IPS DF 19.7 (cell line): ENCODE data around the gene PPP5C.

ENCODE experiments used
- DNase-seq: peaks from one replicate; pipeline ENCODE4 v3.0.0-alpha.2; 2013; ENCODE audit warnings: low read depth, low spot score

Gene PPP5C

DNA sequence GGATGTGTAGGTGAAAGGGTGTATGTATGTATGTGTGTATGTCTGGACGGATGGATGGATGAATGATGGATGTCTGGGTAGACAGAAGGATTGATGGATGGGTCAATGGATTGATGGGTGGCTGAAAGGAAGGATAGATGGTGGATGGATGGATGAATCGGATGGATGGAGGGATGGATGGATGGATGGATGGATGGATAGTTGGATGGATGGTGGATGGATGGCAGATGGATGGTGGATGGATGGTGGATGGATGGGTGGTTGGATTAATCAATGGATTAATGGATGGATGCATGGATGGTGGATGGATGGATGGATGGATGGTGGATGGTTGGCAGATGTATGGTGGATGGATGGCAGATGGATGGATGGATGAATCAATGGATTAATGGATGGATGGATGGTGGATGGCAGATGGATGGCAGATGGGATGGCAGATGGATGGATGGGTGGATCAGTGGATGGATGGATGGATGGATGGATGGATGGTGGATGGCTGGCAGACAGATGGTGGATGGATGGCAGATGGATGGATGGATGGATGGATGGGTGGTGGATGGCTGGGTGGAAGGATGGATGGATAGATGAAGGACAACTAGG is 16.5 kb upstream of the PPP5C start:
- no peak for DNase-seq

DNA sequence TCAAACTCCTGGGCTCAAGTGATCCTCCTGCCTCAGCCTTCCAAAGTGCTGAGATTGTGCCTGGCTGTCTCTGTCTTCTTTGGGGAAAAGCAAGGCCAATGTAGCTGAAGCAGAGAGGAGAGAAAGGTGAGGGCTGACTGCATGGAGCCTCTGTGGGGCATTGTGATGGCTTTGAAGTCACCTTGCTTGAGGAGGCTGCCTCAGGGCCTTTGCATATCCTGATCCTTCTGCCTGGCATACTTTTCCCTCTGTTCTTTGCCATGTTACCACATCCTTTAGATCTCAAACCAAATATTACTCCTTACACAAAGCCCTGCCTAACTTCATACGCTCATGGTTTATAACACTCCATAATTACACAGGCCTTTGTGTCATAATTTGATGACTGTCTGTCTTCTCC is 9.4 kb upstream of the PPP5C start:
- DNase-seq = no peak

DNA sequence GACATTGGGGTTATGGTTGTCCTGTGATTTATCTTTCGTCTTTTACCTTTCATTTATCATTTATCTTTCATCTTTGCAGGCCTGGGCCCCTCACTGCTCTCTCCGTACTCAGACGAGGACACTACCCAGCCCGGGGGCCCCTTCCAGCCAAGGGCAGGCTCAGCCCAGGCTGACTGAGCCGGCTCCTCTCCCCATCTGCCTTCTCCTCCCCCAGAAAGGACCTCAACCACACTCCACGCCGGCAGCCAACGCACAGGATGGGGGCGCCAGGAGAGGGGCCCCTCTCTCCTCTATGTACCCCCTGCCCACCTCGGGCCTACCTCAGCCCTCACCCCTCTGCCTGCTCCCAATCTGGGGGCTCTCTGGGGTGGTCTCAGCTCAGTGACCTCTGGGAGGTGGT is 7.4 kb upstream of the PPP5C start:
- no peak for DNase-seq

DNA sequence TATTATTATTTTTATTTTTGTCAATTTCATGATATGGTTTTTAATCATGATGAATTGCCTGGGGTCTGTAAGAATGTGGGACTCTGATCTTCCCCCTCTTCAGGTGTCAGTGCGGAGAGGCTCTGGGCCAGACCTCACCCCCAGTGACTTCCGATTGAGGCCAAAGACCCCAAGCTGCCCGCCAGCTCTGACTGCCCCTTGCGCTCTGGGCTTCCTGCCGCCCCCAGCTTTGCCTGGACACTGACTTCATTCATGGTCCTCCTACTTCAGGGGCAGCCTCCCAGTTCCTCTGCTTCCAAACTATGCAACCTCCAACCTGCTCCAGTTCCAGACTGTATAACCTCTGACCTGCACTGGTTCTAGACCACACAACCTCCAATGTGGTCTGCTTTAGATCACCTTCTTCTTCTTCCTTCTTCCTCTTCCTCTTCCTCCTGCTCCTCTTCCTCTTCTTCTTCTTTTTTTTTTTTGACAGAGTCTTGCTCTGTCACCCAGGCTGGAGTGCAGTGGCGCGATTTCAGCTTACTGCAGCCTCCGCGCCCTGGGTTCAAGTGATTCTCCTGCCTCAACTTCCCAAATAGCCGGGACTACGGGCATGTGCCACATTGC is 6.7 kb upstream of the PPP5C start:
- no peak for DNase-seq

DNA sequence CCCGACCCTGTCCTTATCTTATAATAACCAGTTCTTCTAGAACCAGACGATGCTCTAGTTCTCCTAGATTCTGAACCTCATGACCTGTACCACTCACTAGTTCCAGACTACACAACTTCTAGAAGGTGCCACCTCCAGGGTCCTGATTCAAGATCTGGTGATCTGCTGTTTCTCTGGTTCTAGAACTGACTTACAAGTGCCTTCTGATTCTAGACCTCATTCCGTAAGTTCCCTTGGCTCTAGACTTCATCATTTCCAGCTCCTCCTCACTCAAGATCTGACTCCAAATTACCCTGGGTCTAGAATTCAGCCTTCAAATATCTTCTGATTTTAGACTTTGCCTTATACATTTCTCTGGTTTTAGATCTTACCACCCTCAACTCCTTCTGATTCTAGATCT is 5.0 kb upstream of the PPP5C start:
- DNase-seq = no peak

DNA sequence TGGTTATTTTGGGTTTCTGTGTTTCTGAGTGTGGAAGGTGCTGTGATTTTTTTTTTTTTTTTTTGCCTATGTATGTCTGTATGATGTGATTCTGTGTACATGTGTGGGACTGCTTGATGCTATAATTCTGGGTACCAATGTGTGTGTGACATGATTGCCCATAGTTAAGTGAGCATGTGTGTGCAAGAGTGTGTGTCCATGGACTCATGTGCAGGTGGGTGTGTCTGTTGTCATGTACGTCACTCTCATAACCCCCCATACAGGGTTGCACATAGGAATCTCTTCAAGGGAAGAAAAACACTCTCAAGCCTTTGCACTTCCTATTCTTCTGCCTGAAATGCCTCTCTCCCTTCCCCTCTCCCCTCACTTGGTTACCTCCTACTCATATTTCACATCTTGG is 2.5 kb upstream of the PPP5C start:
- DNase-seq = no peak

DNA sequence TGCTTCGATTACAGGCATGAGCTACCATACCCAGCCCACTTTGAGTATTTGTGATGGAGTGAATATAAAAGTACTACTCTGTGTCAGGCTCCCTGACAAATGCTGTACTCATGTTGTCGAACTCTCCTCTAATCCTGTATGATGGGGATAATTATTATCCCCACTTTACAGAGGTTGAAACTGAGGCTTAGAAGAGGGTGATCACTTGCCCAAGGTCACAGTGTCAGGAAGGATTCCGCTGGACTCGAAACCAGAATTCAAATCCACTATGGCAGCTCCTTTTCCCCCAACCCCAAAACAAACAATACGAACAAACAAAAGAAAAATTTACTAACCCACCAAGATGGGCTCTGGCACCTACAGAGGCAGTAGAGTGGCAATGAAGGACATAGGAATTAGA is 1.7 kb upstream of the PPP5C start:
- DNase-seq = no peak

DNA sequence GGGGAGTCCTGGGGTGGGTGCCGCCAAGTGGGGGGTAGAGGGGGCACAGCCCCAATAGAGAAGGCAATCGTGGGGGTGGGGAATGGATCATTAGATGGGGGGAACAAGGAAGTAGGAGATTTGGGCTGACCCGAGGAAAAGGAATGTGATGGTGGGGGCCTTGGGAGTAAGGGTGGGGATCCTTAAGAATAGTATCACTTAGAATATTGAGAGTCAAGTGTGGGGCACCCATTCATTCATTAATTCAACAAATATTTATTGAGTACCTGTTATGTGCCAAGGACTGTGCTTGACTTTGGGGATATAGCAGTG is 641 bp downstream of the PPP5C start:
- no peak for DNase-seq

DNA sequence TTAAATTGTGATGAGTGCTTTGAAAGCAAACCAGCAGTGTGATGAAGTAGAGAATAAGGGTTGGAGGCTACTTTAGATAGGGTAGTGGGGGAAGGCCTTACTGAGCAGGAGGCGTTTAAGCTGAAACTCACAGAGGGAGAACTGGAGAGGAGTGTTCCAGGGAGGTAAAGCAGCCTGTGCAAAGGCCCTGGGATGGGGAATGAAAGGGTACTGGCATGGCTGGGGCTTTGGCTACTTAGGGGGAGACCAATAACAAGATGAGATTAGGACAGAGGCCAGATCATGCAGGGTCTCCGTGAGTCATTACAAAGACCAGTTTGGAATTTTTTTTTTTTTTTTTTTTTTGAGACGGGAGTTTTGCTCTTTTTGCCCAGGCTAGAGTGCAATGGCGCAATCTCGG is 1.1 kb downstream of the PPP5C start:
- DNase-seq = no peak

DNA sequence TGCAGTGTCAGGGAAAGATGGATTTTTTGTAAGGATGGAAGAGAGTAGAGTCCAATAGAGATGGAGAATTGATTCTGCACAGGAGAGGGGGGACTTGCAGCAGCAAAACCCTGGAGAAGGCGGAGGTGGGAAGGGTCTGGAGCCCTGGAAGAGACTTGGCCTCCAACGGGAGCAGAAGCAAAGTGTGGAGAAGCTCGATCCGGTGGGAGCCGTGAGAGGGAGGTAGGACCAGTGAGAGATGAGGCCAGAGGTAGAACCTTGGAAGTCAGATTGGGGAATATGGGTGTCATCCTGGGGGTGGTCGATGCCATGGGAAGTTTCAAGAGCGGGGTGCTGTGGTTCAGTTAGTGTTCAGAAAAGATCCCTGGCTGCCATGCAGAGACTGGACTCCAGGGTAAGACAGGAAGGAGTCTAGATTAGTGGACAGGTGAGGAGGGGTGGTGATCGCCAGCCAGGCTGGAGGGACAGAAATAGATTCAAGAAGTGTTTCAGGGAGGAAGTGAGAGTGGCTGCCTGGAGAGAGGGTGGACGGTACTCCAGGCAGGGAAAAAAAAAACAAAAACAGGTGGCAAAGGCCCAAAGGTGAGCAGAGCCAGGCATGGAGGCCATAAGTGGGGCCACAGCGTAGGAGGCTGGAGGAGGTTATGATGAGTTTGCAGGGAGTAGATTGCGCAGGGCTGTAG is 2.6 kb downstream of the PPP5C start:
- DNase-seq = no peak

DNA sequence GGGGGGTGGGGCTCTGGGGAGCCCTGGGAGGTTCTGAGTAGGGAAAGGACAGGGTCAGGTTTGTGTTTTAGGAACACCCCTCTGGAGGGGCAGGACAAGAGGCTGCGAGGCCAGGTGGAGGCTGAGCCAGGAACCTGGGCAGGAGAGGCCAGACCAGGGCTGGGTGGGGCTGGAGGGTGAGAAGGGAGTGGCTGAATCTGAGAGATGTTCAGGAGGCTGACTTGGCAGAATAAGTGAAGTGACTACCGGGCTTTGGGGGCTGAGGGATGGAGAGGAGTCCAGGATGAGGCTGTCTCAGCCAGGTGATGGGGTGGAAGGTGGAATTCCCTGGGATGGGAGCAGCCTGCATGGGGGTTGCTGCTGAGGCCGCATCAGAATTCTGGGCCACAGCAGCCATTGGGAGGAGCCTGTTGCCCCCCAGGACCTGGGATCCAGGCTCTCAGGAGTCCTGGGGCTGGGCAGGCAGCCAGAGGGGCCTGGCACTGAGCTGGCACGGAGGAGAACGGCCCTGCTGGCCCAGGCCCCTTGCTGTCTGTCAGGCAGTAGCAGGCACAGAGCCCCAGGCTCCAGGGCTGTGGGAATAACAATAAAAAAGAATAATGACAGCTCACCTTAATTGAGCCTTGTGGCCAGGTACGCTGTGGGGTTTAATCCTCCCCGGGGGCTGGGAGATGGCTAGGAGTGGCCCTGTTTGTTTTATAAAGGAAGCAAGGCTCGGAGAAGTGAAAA is 3.3 kb downstream of the PPP5C start:
- DNase-seq = no peak

DNA sequence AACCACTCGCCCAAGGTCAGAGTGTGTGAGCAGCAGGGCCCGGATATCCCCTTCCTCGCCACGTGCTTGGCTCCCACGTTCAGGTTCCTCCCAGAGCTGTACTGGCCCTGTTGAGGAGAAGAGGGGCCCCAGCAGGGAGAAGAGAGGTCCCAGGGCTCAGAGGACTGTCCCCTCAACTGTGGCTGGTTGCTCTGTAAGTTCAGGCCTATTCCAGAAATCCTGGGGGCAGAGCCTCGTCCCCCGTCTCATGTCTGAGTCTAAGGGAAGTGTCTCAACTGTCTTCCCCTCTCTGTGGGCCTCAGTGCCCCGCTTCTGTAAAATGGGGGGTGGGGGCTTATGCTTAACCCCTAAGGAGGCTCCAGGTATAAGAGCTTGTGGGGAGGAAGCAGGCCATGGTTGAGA is 3.9 kb downstream of the PPP5C start:
- no peak for DNase-seq

DNA sequence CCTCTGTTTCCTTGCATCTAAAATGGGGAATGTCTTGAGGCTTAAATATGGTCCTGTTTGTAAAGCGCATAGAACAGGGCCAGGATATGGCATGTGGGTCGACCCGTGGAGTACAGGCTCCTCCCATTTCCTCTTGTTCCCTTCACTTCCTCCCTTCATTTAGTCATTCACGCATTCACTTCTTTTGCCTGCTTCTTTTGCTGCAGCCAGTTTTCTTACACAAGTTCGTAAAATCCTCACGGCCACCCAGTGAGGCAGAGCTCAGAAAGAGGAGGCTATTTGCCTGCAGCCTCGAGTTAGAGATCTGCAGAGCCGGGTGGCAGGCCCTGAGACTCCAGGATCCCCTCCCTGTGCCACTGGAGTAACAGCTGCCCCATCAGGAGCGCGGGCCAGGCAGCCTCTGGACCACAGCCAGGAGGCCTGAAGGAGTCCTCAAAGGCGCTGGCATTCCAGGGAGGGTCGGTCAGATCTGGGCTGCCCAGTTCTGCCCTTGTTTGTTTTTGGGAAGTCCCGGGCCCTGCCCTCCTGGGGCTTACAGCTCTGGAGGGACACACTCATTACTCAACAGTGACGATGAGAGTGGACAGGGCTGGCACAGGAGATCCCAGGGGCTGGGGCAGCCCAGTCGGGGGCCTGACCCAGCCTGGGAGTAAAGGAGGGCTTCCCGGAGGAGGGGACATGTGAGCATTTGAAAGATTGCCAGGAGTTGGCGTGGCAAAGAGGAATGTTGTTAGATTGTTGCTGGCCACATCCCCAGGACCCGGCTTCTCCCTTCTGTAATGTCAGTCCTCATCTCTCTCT is 4.6 kb downstream of the PPP5C start:
- no peak for DNase-seq

DNA sequence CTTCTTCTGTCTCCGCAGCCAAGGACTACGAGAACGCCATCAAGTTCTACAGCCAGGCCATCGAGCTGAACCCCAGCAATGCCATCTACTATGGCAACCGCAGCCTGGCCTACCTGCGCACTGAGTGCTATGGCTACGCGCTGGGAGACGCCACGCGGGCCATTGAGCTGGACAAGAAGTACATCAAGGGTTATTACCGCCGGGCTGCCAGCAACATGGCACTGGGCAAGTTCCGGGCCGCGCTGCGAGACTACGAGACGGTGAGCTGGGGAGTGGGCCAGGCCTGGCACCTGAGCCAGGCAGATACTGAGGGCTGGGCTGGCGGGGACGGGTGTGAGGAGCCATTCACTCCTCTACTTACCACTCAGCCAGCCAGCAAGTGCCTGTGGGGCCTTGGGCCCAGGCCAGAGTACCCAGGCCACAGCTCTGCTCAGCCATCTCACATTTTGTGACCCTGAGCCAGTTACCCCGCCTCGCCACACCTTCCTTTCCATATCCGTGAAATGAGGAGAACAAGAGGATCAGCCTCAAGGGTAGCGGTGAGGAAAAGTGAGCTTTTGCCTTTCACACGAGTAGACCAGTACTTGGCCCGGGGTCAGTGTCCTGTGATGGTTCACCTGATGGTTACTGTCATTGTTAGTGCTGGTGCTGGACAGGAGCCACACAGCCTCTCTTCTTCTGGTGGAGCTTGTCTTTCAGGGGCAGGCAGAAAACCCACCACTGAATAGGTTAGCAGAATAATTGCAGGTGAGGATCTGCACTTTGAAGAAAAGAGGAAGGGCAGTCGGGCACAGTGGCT is 7.0 kb downstream of the PPP5C start:
- DNase-seq = no peak

DNA sequence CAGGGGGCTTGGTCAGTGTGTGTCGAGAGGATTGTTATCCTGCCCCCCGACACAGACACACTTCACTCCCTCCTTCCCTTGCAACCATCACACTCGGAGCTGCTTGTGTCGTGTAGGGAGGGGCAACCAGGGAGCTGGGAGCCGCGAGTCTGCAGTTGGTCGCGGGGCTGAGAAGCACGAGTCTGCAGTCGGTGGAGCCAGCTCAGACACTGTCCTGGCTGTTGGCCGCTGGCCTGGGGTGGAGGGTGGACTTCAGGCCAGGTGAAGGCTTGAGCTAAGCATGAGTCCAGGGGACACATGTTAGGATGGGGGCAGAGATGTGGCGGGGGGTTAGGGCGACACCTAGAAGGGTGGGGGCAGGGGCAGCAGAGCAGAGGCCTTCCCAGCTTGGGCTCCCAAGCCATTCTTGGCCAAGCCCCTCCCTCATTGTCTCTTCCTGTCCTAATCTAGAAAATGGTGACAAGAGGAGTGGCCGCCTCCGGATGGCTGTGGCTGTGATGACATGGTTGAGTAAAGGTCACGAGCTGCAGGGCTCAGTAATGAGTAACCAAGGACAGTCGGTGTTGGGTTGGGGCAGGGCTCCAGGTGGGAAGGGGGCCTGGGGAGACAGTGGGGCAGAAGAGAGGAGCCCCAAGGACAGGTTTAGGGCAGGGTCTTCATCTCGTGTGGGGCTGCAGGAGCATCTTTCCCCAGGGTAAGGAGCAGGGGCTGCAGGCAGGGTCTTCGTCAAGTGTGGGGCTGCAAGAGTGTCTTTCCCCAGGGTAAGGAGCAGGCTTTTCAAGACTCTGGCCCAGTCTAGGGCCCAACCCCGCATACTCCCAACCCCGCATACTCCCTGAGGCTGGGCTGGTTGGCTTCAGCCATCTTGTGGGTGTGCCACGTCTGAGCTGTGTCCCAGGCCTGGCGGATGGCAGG is 8.6 kb downstream of the PPP5C start:
- no peak for DNase-seq

DNA sequence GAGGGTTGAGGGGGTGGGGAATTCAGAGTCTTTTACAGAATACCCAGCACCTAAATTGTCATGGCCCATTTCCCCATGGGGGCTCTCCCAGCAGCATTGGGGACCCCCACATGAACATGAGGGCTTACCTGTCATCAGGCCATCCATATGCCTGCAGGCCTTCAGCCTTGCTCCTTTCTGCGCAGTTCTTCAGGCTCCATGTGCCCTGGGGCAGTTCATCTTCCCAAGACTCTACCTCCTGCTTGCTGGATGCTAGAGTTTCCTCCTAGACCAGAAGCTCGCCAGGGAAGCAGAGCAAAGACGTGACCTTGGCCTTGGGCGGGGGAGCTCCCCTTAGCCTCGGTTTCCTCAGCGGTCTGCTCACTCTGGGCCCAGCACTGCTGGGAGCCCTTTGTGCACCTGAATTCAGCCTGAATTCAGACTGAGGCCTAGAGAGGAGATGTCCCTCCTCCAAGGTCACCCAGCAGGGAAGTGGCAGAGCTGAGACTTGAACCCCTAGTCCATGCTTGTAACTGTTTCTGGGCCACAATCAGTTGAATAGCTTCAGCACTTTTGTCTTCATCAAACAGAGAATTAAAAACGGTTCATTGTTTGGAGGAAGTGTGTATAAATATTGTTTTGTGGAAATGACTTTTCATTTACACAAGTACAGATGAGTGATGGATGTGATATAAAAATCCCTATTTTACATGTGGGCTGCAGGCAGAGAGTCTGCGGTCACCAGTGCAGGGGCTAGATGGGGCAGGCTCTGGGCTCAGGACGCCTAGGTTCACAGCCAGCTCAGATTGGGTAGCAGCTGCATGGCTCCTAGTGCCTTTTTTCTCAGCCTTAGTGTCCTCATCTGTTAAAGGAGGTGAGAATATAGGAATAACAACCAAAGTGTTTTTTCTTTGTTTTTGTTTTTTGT is 9.5 kb downstream of the PPP5C start:
- DNase-seq = no peak

DNA sequence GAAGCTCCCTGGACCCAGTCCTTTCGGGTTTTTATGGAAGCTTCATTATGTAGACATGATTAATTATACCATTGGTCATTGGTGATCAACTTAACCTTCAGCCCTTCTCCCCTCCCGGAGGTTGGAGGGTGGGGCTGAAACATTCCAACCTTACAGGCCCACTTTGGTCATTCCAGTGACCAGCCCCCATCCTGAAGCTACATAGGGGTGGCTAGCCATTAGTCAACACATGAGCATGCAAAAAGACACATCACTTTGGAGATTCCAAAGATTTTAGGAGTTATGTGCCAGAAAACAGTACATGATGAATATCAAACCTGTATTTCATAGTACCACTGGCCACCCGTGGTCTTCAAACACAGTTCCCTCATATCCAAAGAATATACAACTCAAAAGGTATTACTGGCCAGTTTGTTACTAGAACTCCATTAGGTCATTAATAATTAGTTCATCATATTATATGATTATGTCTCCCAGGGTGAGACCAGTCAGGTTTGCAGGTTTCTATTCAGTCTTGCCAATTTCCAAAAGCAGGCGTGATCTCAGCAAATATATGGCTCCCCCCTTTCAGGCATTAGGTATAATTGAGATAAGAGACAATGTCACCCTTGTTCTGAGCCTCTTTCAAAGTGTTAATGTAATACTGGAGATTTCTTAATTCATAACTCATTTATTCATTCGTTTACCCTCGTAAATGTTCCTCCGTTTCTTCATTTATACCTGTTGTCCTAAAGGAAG is 11.1 kb downstream of the PPP5C start:
- DNase-seq = no peak

DNA sequence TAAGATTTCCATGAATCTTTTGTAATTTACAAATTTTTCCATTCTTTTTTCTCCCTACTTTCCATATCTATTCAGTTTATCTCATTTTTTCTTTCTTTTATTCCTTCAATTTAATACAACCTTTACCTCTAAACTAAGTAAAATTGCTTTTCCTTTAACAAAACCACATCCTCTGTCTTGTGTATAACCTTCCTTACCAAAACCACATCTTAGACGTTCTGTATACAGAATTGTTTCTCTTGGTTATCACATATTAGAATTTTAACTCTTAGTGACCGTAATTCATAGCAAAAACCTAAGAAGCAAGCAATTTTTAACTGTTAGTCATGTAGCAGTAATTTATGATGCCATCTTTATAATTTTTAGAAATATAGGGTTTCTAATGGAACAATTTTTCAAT is 15.0 kb downstream of the PPP5C start:
- no peak for DNase-seq
